WTC11 (cell line): Measurements from ENCODE around the gene SGMS1. TPM values are rescaled to one million over a fixed set of nuclear protein-coding genes. Genes with fewer than 3 reads are reported as not detected.

ENCODE experiments used
- ATAC-seq: fragments of 200-7000 bp; cut with Tn5 transposase; 2 replicates; pipeline ENCODE4 v1.10.0; 2021; ENCODE audit warnings: mild to moderate bottlenecking, moderate library complexity
- CTCF ChIA-PET: fragments of 300-600 bp; sonication (Branson Sonifier 250); formaldehyde crosslinking; loops from one replicate; lab custom pipeline; 2021; ENCODE audit warnings: antibody characterized with exemption; lab: Charles Lee
- POLR2A ChIA-PET: fragments of 350-600 bp; sonication (Branson Sonifier 250); formaldehyde crosslinking; loops from one replicate; lab custom pipeline; 2021; ENCODE audit warnings: antibody characterized with exemption; lab: Charles Lee
- DNase-seq: peaks from one replicate; pipeline ENCODE4 v3.0.0; 2021; ENCODE audit warnings: low spot score
- H3K27ac Mint-ChIP-seq: 2 replicates; pipeline ENCODE4 v1.8.0; 2021; ENCODE audit warnings: mixed read lengths
- H3K27me3 Mint-ChIP-seq: 2 replicates; pipeline ENCODE4 v1.8.0; 2021; ENCODE audit warnings: low read depth, mild to moderate bottlenecking, moderate library complexity, mixed read lengths
- H3K36me3 Mint-ChIP-seq: 2 replicates; pipeline ENCODE4 v1.8.0; 2021; ENCODE audit warnings: mixed read lengths
- H3K4me1 Mint-ChIP-seq: 2 replicates; pipeline ENCODE4 v1.8.0; 2022; ENCODE audit warnings: mixed read lengths
- H3K4me3 Mint-ChIP-seq: 2 replicates; pipeline ENCODE4 v1.8.0; 2021; ENCODE audit warnings: mild to moderate bottlenecking, moderate library complexity, mixed read lengths
- H3K9me3 Mint-ChIP-seq: 2 replicates; pipeline ENCODE4 v1.8.0; 2021; ENCODE audit warnings: mixed read lengths
- ATF6 ChIP-seq: sonication (generic); formaldehyde crosslinking; IDR thresholded peaks from 2 replicates; pipeline ENCODE4 v1.8.1; 2023; ENCODE audit warnings: mild to moderate bottlenecking, missing genetic modification reagents
- CDX4 ChIP-seq: fragments of 250-450 bp; sonication (Bioruptor Pico); IDR thresholded peaks from 2 replicates; pipeline ENCODE4 v1.9.0; 2021; ENCODE audit warnings: moderate library complexity, mild to moderate bottlenecking, inconsistent platforms, borderline replicate concordance
- GRHL2 ChIP-seq: fragments of 250-450 bp; sonication (Bioruptor Pico); IDR thresholded peaks from 2 replicates; pipeline ENCODE4 v1.8.0; 2022; ENCODE audit warnings: mild to moderate bottlenecking, moderate library complexity; ENCODE audit not compliant: insufficient replicate concordance, severe bottlenecking
- IRF1 ChIP-seq: sonication (generic); formaldehyde crosslinking; IDR thresholded peaks from 2 replicates; pipeline ENCODE4 v1.8.0; 2023; ENCODE audit warnings: missing genetic modification reagents
- MLX ChIP-seq: sonication (generic); formaldehyde crosslinking; IDR thresholded peaks from 2 replicates; pipeline ENCODE4 v1.8.1; 2023; ENCODE audit warnings: mild to moderate bottlenecking, missing genetic modification reagents, moderate library complexity
- RORB ChIP-seq: fragments of 250-450 bp; sonication (Bioruptor Pico); IDR thresholded peaks from 2 replicates; pipeline ENCODE4 v1.9.0; 2021; ENCODE audit warnings: mild to moderate bottlenecking
- TEAD4 ChIP-seq: sonication (generic); formaldehyde crosslinking; IDR thresholded peaks from 2 replicates; pipeline ENCODE4 v1.8.0; 2022; ENCODE audit warnings: mild to moderate bottlenecking, missing genetic modification reagents
- USF1 ChIP-seq: sonication (generic); formaldehyde crosslinking; IDR thresholded peaks from 2 replicates; pipeline ENCODE4 v1.8.0; 2022; ENCODE audit warnings: mild to moderate bottlenecking, missing genetic modification reagents
- USF2 ChIP-seq: sonication (generic); formaldehyde crosslinking; IDR thresholded peaks from 2 replicates; pipeline ENCODE4 v1.8.1; 2023; ENCODE audit warnings: mild to moderate bottlenecking, missing genetic modification reagents, moderate library complexity
- ZMAT4 ChIP-seq: fragments of 250-450 bp; sonication (Bioruptor Pico); IDR thresholded peaks from 2 replicates; pipeline ENCODE4 v1.9.0; 2021; ENCODE audit warnings: mild to moderate bottlenecking
- ZNF138 ChIP-seq: sonication (generic); formaldehyde crosslinking; conservative IDR thresholded peaks from 2 replicates; pipeline ENCODE4 v1.8.1; 2022; ENCODE audit warnings: mild to moderate bottlenecking, moderate library complexity, missing genetic modification reagents
- ZNF281 ChIP-seq: sonication (generic); formaldehyde crosslinking; IDR thresholded peaks from 2 replicates; pipeline ENCODE4 v1.8.0; 2023; ENCODE audit warnings: mild to moderate bottlenecking, missing genetic modification reagents
- ZNF317 ChIP-seq: sonication (generic); formaldehyde crosslinking; IDR thresholded peaks from 2 replicates; pipeline ENCODE4 v1.8.1; 2023; ENCODE audit warnings: low read depth, mild to moderate bottlenecking, moderate library complexity, missing genetic modification reagents, borderline replicate concordance
- ZNF416 ChIP-seq: fragments of 250-450 bp; sonication (Bioruptor Pico); IDR thresholded peaks from 2 replicates; pipeline ENCODE4 v1.9.0; 2021; ENCODE audit warnings: mild to moderate bottlenecking, inconsistent platforms
- ZNF425 ChIP-seq: fragments of 250-450 bp; sonication (Bioruptor Pico); conservative IDR thresholded peaks from 2 replicates; pipeline ENCODE4 v1.9.0; 2021; ENCODE audit warnings: mild to moderate bottlenecking
- ZNF671 ChIP-seq: fragments of 250-450 bp; sonication (Bioruptor Pico); IDR thresholded peaks from 2 replicates; pipeline ENCODE4 v1.8.0; 2021; ENCODE audit warnings: mild to moderate bottlenecking
- total RNA-seq: library from RNA; stranded (reverse); gene quantifications from 3 replicates; pipeline ENCODE4 v1.2.3, GENCODE V29; 2021

SGMS1 gene
- total RNA-seq, 1 experiment from 2014 or later = 13.2 TPM

- peaks cover 15% of the 10 kb centered on the region for H3K4me1 Mint-ChIP-seq
- H3K27me3 Mint-ChIP-seq = no peaks in the 10 kb centered on the region
- no peak for ATAC-seq
- H3K27ac Mint-ChIP-seq = no peak overlapping the region
- POLR2A ChIA-PET = no interaction called here
- no peak for DNase-seq
- H3K9me3 Mint-ChIP-seq = peaks cover 4% of the 10 kb centered on the region
- no peak for TF ChIP-seq TEAD4 (CRISPR knock-in tag)
- no peak for TF ChIP-seq CDX4 (CRISPR knock-in tag)
- TF ChIP-seq ZNF425 (CRISPR knock-in tag) = no peak
- TF ChIP-seq ZNF281 (CRISPR knock-in tag) = no peak
- no peak for TF ChIP-seq USF2 (CRISPR knock-in tag)
- TF ChIP-seq USF1 = no peak
- TF ChIP-seq RORB (CRISPR knock-in tag) = no peak
- no peak for TF ChIP-seq ZNF671 (CRISPR knock-in tag)
- TF ChIP-seq ZNF317 (CRISPR knock-in tag) = no peak
- TF ChIP-seq ATF6 (CRISPR knock-in tag) = no peak
- no peaks in the 10 kb centered on the region for H3K36me3 Mint-ChIP-seq
- no peak overlapping the region for H3K4me3 Mint-ChIP-seq
- CTCF ChIA-PET = interaction anchor here (1.1 kb wide), 1 partner anchor 29 kb away, joined by 3 read pairs; no protein-coding TSS in a partner anchor
Observed at GRCh38 chr10:50281967-50282522, 341.7 kb downstream of the SGMS1 start.

- ChIA-PET CTCF (no interaction called here), POLR2A (no interaction called here)
- TF ChIP-seq ZNF138 = no peak
- TF ChIP-seq ZMAT4 (CRISPR knock-in tag) = no peak
- no peak for TF ChIP-seq IRF1 (CRISPR knock-in tag)
- no peak for TF ChIP-seq MLX (CRISPR knock-in tag)
- TF ChIP-seq GRHL2 (CRISPR knock-in tag) = no peak
- TF ChIP-seq ZNF416 (CRISPR knock-in tag) = no peak
- Mint-ChIP-seq H3K4me1 (peaks cover 15% of the 10 kb centered on the region), H3K27me3 (peaks cover 5% of the 10 kb centered on the region; the same call in 1 of the 2 replicates), H3K9me3 (peaks cover 4% of the 10 kb centered on the region), H3K4me3 (no peak overlapping the region), H3K36me3 (no peaks in the 10 kb centered on the region), H3K27ac (no peak overlapping the region)
- no peak for ATAC-seq
- DNase-seq = no peak
Observed at GRCh38 chr10:50281210-50281966, 342.4 kb downstream of the SGMS1 start.
